MCF 10A (cell line): ENCODE data around the gene CCNY. TPM values are rescaled to one million over a fixed set of nuclear protein-coding genes. Genes with fewer than 3 reads are reported as not detected.
A peak's percentile ranks its signal among the peaks of the same experiment; 100 is the strongest.

Experiments
- BruUV-seq: library from RNA; stranded (reverse); fragments of 400-500 nt; replicated peaks from 2 replicates; lab custom pipeline; 2021; lab: Mats Ljungman, UMichigan
- CTCF ChIA-PET: fragments of 300-600 bp; sonication (Branson Sonifier 250); formaldehyde crosslinking; extraction: SDS; loops from one replicate; lab custom pipeline; 2021; ENCODE audit warnings: antibody characterized with exemption, inconsistent platforms; lab: Yijun Ruan, JAX
- POLR2A ChIA-PET: fragments of 300-600, 350-650 bp; sonication (Branson Sonifier 250); formaldehyde crosslinking; extraction: SDS; loops from one replicate; lab custom pipeline; 2020; ENCODE audit warnings: antibody characterized with exemption, inconsistent platforms; lab: Yijun Ruan, JAX
- DNase-seq: peaks from one replicate; pipeline ENCODE4 v3.0.0-alpha.2; 2018; ENCODE audit not compliant: unreplicated experiment
- H3K27ac Mint-ChIP-seq: one replicate; pipeline ENCODE4 v1.8.0; 2022; ENCODE audit warnings: mild to moderate bottlenecking, low read depth, mixed read lengths; ENCODE audit not compliant: unreplicated experiment
- H3K27me3 Mint-ChIP-seq: one replicate; pipeline ENCODE4 v1.8.0; 2022; ENCODE audit warnings: mixed read lengths; ENCODE audit not compliant: insufficient read depth, unreplicated experiment
- H3K36me3 Mint-ChIP-seq: one replicate; pipeline ENCODE4 v1.8.0; 2022; ENCODE audit warnings: mild to moderate bottlenecking, moderate library complexity, mixed read lengths; ENCODE audit not compliant: insufficient read depth, unreplicated experiment
- H3K4me1 Mint-ChIP-seq: one replicate; pipeline ENCODE4 v1.8.0; 2022; ENCODE audit warnings: mixed read lengths; ENCODE audit not compliant: insufficient read depth, unreplicated experiment
- H3K4me3 Mint-ChIP-seq: one replicate; pipeline ENCODE4 v1.8.0; 2022; ENCODE audit warnings: mild to moderate bottlenecking, moderate library complexity, mixed read lengths; ENCODE audit not compliant: unreplicated experiment
- H3K9me3 Mint-ChIP-seq: one replicate; pipeline ENCODE4 v1.8.0; 2022; ENCODE audit warnings: mixed read lengths; ENCODE audit not compliant: unreplicated experiment
- CTCF ChIP-seq: fragments of 200-600 bp; IDR thresholded peaks from one replicate; pipeline ENCODE4 v1.8.0; 2022; ENCODE audit warnings: antibody characterized with exemption, mild to moderate bottlenecking; ENCODE audit not compliant: unreplicated experiment
- intact Hi-C: fragments of 100-400 bp; cut with micrococcal nuclease; formaldehyde crosslinking; loops from 2 replicates; pipeline ENCODE4 v1.14.1; 2022
- total RNA-seq: library from RNA; stranded (reverse); gene quantifications from 2 replicates; pipeline ENCODE4 v1.2.3, GENCODE V29; 2022

Gene CCNY
- total RNA-seq, 1 experiment from 2014 or later = 68.9 TPM

- peak; percentile 82 for DNase-seq
- peak overlapping the region; percentile 63 for H3K4me3 Mint-ChIP-seq
- H3K27me3 Mint-ChIP-seq = no peaks in the 10 kb centered on the region
- peaks cover 5% of the 10 kb centered on the region for H3K36me3 Mint-ChIP-seq
- no peaks in the 10 kb centered on the region for H3K9me3 Mint-ChIP-seq
- peak overlapping the region; percentile 99 for H3K27ac Mint-ChIP-seq
- no TSS peak for BruUV-seq
- peaks cover 46% of the 10 kb centered on the region for H3K4me1 Mint-ChIP-seq
- CTCF ChIA-PET = interaction anchor here (0.5 to 0.8 kb wide), 5 partner anchors 9 to 1371 kb away, joined by 3 to 4 read pairs (median 4); no protein-coding TSS in a partner anchor
- intact Hi-C loops = loop anchor here (5.0 kb wide), 2 partner anchors 49 to 84 kb away; partner anchors contain the start of gene CCNY
- POLR2A ChIA-PET = interaction anchor here (0.6 to 4.9 kb wide), 18 partner anchors 11 to 331 kb away, joined by 3 to 35 read pairs (median 6); partner anchors contain the start of gene CCNY
- TF ChIP-seq CTCF = no peak
These were observed 85.4 kb downstream of the CCNY start for GRCh38 chr10:35421553-35422178.

GRCh38 chr10:35422228-35422627 lies 85.9 kb downstream of the CCNY start:
- TF ChIP-seq CTCF = no peak
- ChIA-PET CTCF (interaction anchor here (0.5 to 1.0 kb wide), 6 partner anchors 9 to 1361 kb away, joined by 3 to 4 read pairs (median 4); no protein-coding TSS in a partner anchor), POLR2A (interaction anchor here (0.6 to 4.9 kb wide), 17 partner anchors 11 to 331 kb away, joined by 3 to 35 read pairs (median 6); partner anchors contain the start of gene CCNY)
- peak; percentile 50 for DNase-seq
- H3K27me3 Mint-ChIP-seq = no peaks in the 10 kb centered on the region
- peaks cover 5% of the 10 kb centered on the region for H3K36me3 Mint-ChIP-seq
- BruUV-seq = no TSS peak
- intact Hi-C loops = loop anchor here (5.0 kb wide), 2 partner anchors 50 to 85 kb away; partner anchors contain the start of gene CCNY
- H3K27ac Mint-ChIP-seq = peak overlapping the region; percentile 99
- peak overlapping the region; percentile 25 for H3K4me3 Mint-ChIP-seq
- peaks cover 44% of the 10 kb centered on the region for H3K4me1 Mint-ChIP-seq
- no peaks in the 10 kb centered on the region for H3K9me3 Mint-ChIP-seq

- H3K9me3 Mint-ChIP-seq = peaks cover 6% of the 10 kb centered on the region
- POLR2A ChIA-PET = interaction anchor here (0.8 to 4.9 kb wide), 5 partner anchors 25 to 91 kb away, joined by 3 to 35 read pairs (median 3); no protein-coding TSS in a partner anchor
- no peak overlapping the region for H3K4me3 Mint-ChIP-seq
- TF ChIP-seq CTCF = no peak
- H3K4me1 Mint-ChIP-seq = peaks cover 46% of the 10 kb centered on the region
- CTCF ChIA-PET = interaction anchor here (0.6 to 1.0 kb wide), 2 partner anchors 12 to 40 kb away, joined by 3 to 4 read pairs; no protein-coding TSS in a partner anchor
- H3K27ac Mint-ChIP-seq = peak overlapping the region; percentile 99
- no peaks in the 10 kb centered on the region for H3K27me3 Mint-ChIP-seq
- peak; percentile 58 for DNase-seq
- H3K36me3 Mint-ChIP-seq = peaks cover 5% of the 10 kb centered on the region
- intact Hi-C loops = loop anchor here (5.0 kb wide), 2 partner anchors 51 to 86 kb away; partner anchors contain the start of gene CCNY
- no TSS peak for BruUV-seq
These were observed 87.4 kb downstream of the CCNY start for GRCh38 chr10:35423505-35424306.
